Activated naive CD8-positive, alpha-beta T cell (primary cell): Measurements from ENCODE around the gene GCK.
"Not testable (repeated sequence)": the region's sequence is repeated elsewhere in the genome, so short reads cannot be mapped to it uniquely, and the experiment has no call there.

Experiments used
- H3K27ac Mint-ChIP-seq: one replicate; pipeline ENCODE4 v1.8.0; 2021; ENCODE audit warnings: mixed read lengths
- H3K27me3 Mint-ChIP-seq: one replicate; pipeline ENCODE4 v1.8.0; 2021; ENCODE audit warnings: mixed read lengths
- H3K36me3 Mint-ChIP-seq: one replicate; pipeline ENCODE4 v1.8.0; 2021; ENCODE audit warnings: mixed read lengths
- H3K4me1 Mint-ChIP-seq: one replicate; pipeline ENCODE4 v1.8.0; 2021; ENCODE audit warnings: low read depth, mixed read lengths
- H3K4me3 Mint-ChIP-seq: one replicate; pipeline ENCODE4 v1.8.0; 2021; ENCODE audit warnings: mild to moderate bottlenecking, mixed read lengths
- H3K9me3 Mint-ChIP-seq: one replicate; pipeline ENCODE4 v1.8.0; 2021; ENCODE audit warnings: low read depth, mixed read lengths

Gene GCK

GRCh38 chr7:44141221-44141850 is 47.9 kb downstream of the GCK start, which contains the start of gene MYL7:
Gene MYL7 (minus strand): TSS chr7:44141332. CDS start chr7:44141305, 27 bp downstream.
- Mint-ChIP-seq H3K27me3 (no peaks in the 10 kb centered on the region), H3K9me3 (no peaks in the 10 kb centered on the region), H3K4me3 (no peak within 1 kb of the TSS), H3K27ac (no peak within 1 kb of the TSS), H3K4me1 (peaks cover 4% of the 10 kb centered on the region), H3K36me3 (no peaks in the 10 kb centered on the region)

GRCh38 chr7:44140341-44140740 is 48.9 kb downstream of the GCK start:
- Mint-ChIP-seq H3K4me3 (no peak overlapping the region), H3K4me1 (peaks cover 2% of the 10 kb centered on the region), H3K36me3 (no peaks in the 10 kb centered on the region), H3K9me3 (no peaks in the 10 kb centered on the region), H3K27ac (no peak overlapping the region), H3K27me3 (no peaks in the 10 kb centered on the region)

GRCh38 chr7:44139311-44140010 is 49.8 kb downstream of the GCK start:
- no peak overlapping the region for H3K4me3 Mint-ChIP-seq
- no peaks in the 10 kb centered on the region for H3K27me3 Mint-ChIP-seq
- no peak overlapping the region for H3K27ac Mint-ChIP-seq
- no peaks in the 10 kb centered on the region for H3K4me1 Mint-ChIP-seq
- no peaks in the 10 kb centered on the region for H3K9me3 Mint-ChIP-seq
- H3K36me3 Mint-ChIP-seq: no peaks in the 10 kb centered on the region

- H3K27ac Mint-ChIP-seq: no peak overlapping the region
- no peaks in the 10 kb centered on the region for H3K4me1 Mint-ChIP-seq
- no peak overlapping the region for H3K4me3 Mint-ChIP-seq
- H3K36me3 Mint-ChIP-seq: no peaks in the 10 kb centered on the region
- no peaks in the 10 kb centered on the region for H3K27me3 Mint-ChIP-seq
- no peaks in the 10 kb centered on the region for H3K9me3 Mint-ChIP-seq
Observed at GRCh38 chr7:44138698-44139097, 50.5 kb downstream of the GCK start.

- no peaks in the 10 kb centered on the region for H3K9me3 Mint-ChIP-seq
- no peak overlapping the region for H3K4me3 Mint-ChIP-seq
- H3K36me3 Mint-ChIP-seq: no peaks in the 10 kb centered on the region
- no peaks in the 10 kb centered on the region for H3K4me1 Mint-ChIP-seq
- no peak overlapping the region for H3K27ac Mint-ChIP-seq
- no peaks in the 10 kb centered on the region for H3K27me3 Mint-ChIP-seq
Observed at GRCh38 chr7:44136731-44137130, 52.5 kb downstream of the GCK start.

GRCh38 chr7:44134943-44135628 is 54.2 kb downstream of the GCK start:
- Mint-ChIP-seq H3K27ac (no peak overlapping the region), H3K9me3 (no peaks in the 10 kb centered on the region), H3K4me1 (no peaks in the 10 kb centered on the region), H3K27me3 (no peaks in the 10 kb centered on the region), H3K36me3 (no peaks in the 10 kb centered on the region), H3K4me3 (no peak overlapping the region)

- Mint-ChIP-seq H3K9me3 (no peaks in the 10 kb centered on the region), H3K27ac (no peak overlapping the region)
Observed at GRCh38 chr7:44133295-44133694, 55.9 kb downstream of the GCK start.

GRCh38 chr7:44132039-44132438 is 57.2 kb downstream of the GCK start:
- no peaks in the 10 kb centered on the region for H3K36me3 Mint-ChIP-seq
- no peaks in the 10 kb centered on the region for H3K4me1 Mint-ChIP-seq
- no peak overlapping the region for H3K4me3 Mint-ChIP-seq
- no peaks in the 10 kb centered on the region for H3K27me3 Mint-ChIP-seq
- H3K27ac Mint-ChIP-seq: no peak overlapping the region
- H3K9me3 Mint-ChIP-seq: no peaks in the 10 kb centered on the region

More at GRCh38 chr7:44133295-44133694, 55.9 kb downstream of the GCK start:
- Mint-ChIP-seq H3K27me3 (no peaks in the 10 kb centered on the region), H3K4me1 (no peaks in the 10 kb centered on the region), H3K36me3 (no peaks in the 10 kb centered on the region), H3K4me3 (no peak overlapping the region)

- Mint-ChIP-seq H3K27ac (no peak overlapping the region), H3K4me3 (no peak overlapping the region), H3K9me3 (no peaks in the 10 kb centered on the region)
Observed at GRCh38 chr7:44131173-44132029, 57.8 kb downstream of the GCK start.

GRCh38 chr7:44128721-44129582 is 60.3 kb downstream of the GCK start:
- no peak overlapping the region for H3K27ac Mint-ChIP-seq
- no peaks in the 10 kb centered on the region for H3K27me3 Mint-ChIP-seq
- no peaks in the 10 kb centered on the region for H3K36me3 Mint-ChIP-seq
- peaks cover 2% of the 10 kb centered on the region for H3K4me1 Mint-ChIP-seq
- no peak overlapping the region for H3K4me3 Mint-ChIP-seq
- H3K9me3 Mint-ChIP-seq: no peaks in the 10 kb centered on the region

More at GRCh38 chr7:44131173-44132029, 57.8 kb downstream of the GCK start:
- no peaks in the 10 kb centered on the region for H3K27me3 Mint-ChIP-seq
- H3K4me1 Mint-ChIP-seq: no peaks in the 10 kb centered on the region
- H3K36me3 Mint-ChIP-seq: no peaks in the 10 kb centered on the region

GRCh38 chr7:44127161-44127560 is 62.1 kb downstream of the GCK start:
- H3K4me3 Mint-ChIP-seq: no peak overlapping the region
- peaks cover 3% of the 10 kb centered on the region for H3K36me3 Mint-ChIP-seq
- no peak overlapping the region for H3K27ac Mint-ChIP-seq
- H3K4me1 Mint-ChIP-seq: peaks cover 9% of the 10 kb centered on the region
- H3K27me3 Mint-ChIP-seq: no peaks in the 10 kb centered on the region
- H3K9me3 Mint-ChIP-seq: no peaks in the 10 kb centered on the region

- H3K27me3 Mint-ChIP-seq, H3K27ac Mint-ChIP-seq, H3K9me3 Mint-ChIP-seq, H3K4me3 Mint-ChIP-seq, H3K36me3 Mint-ChIP-seq: not testable (repeated sequence)
- H3K4me1 Mint-ChIP-seq: peaks cover 10% of the 10 kb centered on the region
Observed at GRCh38 chr7:44126574-44126973, 62.7 kb downstream of the GCK start.

GRCh38 chr7:44124822-44125202 is 64.4 kb downstream of the GCK start:
- peaks cover 3% of the 10 kb centered on the region for H3K36me3 Mint-ChIP-seq
- H3K4me1 Mint-ChIP-seq: peaks cover 24% of the 10 kb centered on the region
- peak overlapping the region; percentile 94 for H3K4me3 Mint-ChIP-seq
- no peak overlapping the region for H3K27ac Mint-ChIP-seq
- H3K27me3 Mint-ChIP-seq: no peaks in the 10 kb centered on the region
- H3K9me3 Mint-ChIP-seq: no peaks in the 10 kb centered on the region
